GM19438 (cell line): ENCODE results near the gene ARMC9.
"Not testable (repeated sequence)": the region's sequence is repeated elsewhere in the genome, so short reads cannot be mapped to it uniquely, and the experiment has no call there.

Experiments
- ATAC-seq: cut with Tn5 transposase; IDR thresholded peaks from one replicate; pipeline ENCODE4 v1.9.1; 2021; ENCODE audit warnings: low read depth; ENCODE audit not compliant: unreplicated experiment

The ARMC9 gene

GRCh38 chr2:231335591-231335990 is 137.2 kb downstream of the ARMC9 start:
- ATAC-seq, result no peak

- ATAC-seq, result no peak
Measured at GRCh38 chr2:231336236-231336635, 137.8 kb downstream of the ARMC9 start.

GRCh38 chr2:231336700-231337099 is 138.3 kb downstream of the ARMC9 start:
- no peak for ATAC-seq

- ATAC-seq, result no peak
Measured at GRCh38 chr2:231337807-231338759, 139.7 kb downstream of the ARMC9 start.

GRCh38 chr2:231339316-231339715 is 140.9 kb downstream of the ARMC9 start:
- no peak for ATAC-seq

GRCh38 chr2:231341100-231341499 is 142.7 kb downstream of the ARMC9 start:
- ATAC-seq, result no peak

GRCh38 chr2:231342061-231342711 is 143.8 kb downstream of the ARMC9 start:
- no peak for ATAC-seq

- ATAC-seq, result no peak
Measured at GRCh38 chr2:231343006-231343710, 144.7 kb downstream of the ARMC9 start.

- no peak for ATAC-seq
Measured at GRCh38 chr2:231343988-231344387, 145.6 kb downstream of the ARMC9 start.

- no peak for ATAC-seq
Measured at GRCh38 chr2:231344851-231345250, 146.4 kb downstream of the ARMC9 start.

GRCh38 chr2:231347081-231347480 is 148.7 kb downstream of the ARMC9 start:
- no peak for ATAC-seq

- ATAC-seq, result no peak
Measured at GRCh38 chr2:231347638-231348037, 149.2 kb downstream of the ARMC9 start.

- no peak for ATAC-seq
Measured at GRCh38 chr2:231348173-231348572, 149.7 kb downstream of the ARMC9 start.

- ATAC-seq, result no peak
Measured at GRCh38 chr2:231348704-231349373, 150.4 kb downstream of the ARMC9 start.

GRCh38 chr2:231349374-231349735 is 150.9 kb downstream of the ARMC9 start:
- not testable (repeated sequence) for ATAC-seq

GRCh38 chr2:231351648-231352047 is 153.2 kb downstream of the ARMC9 start:
- ATAC-seq, result no peak

- no peak for ATAC-seq
Measured at GRCh38 chr2:231353469-231353868, 155.0 kb downstream of the ARMC9 start.

- ATAC-seq, result no peak
Measured at GRCh38 chr2:231355508-231356465, 157.4 kb downstream of the ARMC9 start.

- no peak for ATAC-seq
Measured at GRCh38 chr2:231356466-231356844, 158.0 kb downstream of the ARMC9 start.

GRCh38 chr2:231357048-231357447 is 158.6 kb downstream of the ARMC9 start:
- no peak for ATAC-seq
